Stimulated activated CD4-positive, alpha-beta T cell treated with anti-CD3 and anti-CD28 coated beads, Interleukin-1b, Interleukin-23, amount 100 ng/mL, for 48 hours (primary cell): ENCODE results near the gene NCDN.

Source experiments
- DNase-seq: peaks from one replicate; pipeline ENCODE4 v3.0.0-alpha.2; 2020

The NCDN gene

GRCh38 chr1:35555601-35556477 is 1.8 kb upstream of the NCDN start:
- no peak for DNase-seq

GRCh38 chr1:35556484-35557117 is 998 bp upstream of the NCDN start:
- DNase-seq: no peak

GRCh38 chr1:35557118-35557610 is 435 bp upstream of the NCDN start, which contains the start of gene KIAA0319L:
Gene KIAA0319L (minus strand): TSS chr1:35557403. CDS start chr1:35554491, 2,912 bp downstream.
- DNase-seq: no peak

- no peak for DNase-seq
These were observed 1.0 kb downstream of the NCDN start for GRCh38 chr1:35558374-35559316.

GRCh38 chr1:35559317-35559944 is 1.8 kb downstream of the NCDN start:
- DNase-seq: no peak

GRCh38 chr1:35560256-35561225 is 2.9 kb downstream of the NCDN start:
- DNase-seq: no peak

- DNase-seq: no peak
These were observed 3.8 kb downstream of the NCDN start for GRCh38 chr1:35561297-35561971.

- no peak for DNase-seq
These were observed 4.5 kb downstream of the NCDN start for GRCh38 chr1:35561972-35562680.

GRCh38 chr1:35563166-35563565 is 5.6 kb downstream of the NCDN start:
- no peak for DNase-seq

GRCh38 chr1:35564037-35564883 is 6.7 kb downstream of the NCDN start:
- DNase-seq: peak; percentile 79

GRCh38 chr1:35564884-35565741 is 7.5 kb downstream of the NCDN start:
- DNase-seq: no peak

- no peak for DNase-seq
These were observed 8.1 kb downstream of the NCDN start for GRCh38 chr1:35565742-35566133.

- DNase-seq: no peak
These were observed 10.5 kb downstream of the NCDN start for GRCh38 chr1:35567947-35568558.

- peak; percentile 60 for DNase-seq
These were observed 11.4 kb downstream of the NCDN start for GRCh38 chr1:35568975-35569395.

- no peak for DNase-seq
These were observed 12.3 kb downstream of the NCDN start for GRCh38 chr1:35569936-35570335.

GRCh38 chr1:35570589-35571137 is 13.1 kb downstream of the NCDN start:
- DNase-seq: no peak

GRCh38 chr1:35571263-35571662 is 13.7 kb downstream of the NCDN start:
- DNase-seq: no peak
